ENCODE results near the gene EZR.

The EZR gene

GRCh38 chr6:158717341-158718330 is 101.5 kb downstream of the EZR start:
- DNase-seq = no peak
